HG03457 (cell line): ENCODE measurements around the gene CASR.
A peak's percentile ranks its signal among the peaks of the same experiment; 100 is the strongest.

Source experiments
- ATAC-seq: cut with Tn5 transposase; IDR thresholded peaks from one replicate; pipeline ENCODE4 v1.9.1; 2021; ENCODE audit warnings: moderate number of reproducible peaks; ENCODE audit not compliant: unreplicated experiment

Gene CASR

DNA sequence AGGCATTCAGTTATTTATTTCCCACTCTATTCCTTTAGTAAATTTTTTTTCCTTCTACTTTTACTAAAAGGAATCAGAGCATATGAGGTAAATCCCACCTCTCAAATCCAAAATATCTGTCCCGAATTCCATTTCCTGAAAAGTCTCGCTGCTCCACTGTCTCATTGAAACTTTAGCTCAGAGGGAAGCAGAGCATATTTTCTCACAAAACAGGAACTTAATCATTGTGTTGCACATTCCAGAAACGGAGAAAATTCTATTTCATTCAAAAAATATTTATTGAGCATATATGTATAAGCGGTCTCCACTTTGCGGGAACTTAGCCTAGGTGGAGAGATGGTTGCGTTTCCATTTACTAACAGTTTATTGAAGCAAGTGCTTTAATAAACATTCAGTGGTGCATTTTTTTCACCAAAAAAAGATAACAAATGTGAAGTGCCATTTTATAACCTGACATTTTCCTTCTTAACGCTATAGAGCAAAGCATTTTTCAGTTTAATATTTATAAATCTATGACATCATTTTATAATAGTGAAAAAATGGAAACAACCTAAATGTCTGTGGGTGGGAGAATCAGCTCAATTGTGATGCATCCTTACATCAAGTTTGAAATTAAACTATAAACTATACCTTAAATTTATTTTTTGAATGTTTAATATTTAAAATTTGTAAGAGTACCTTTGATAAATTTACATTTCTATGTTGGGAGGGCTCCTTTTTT lies 74.3 kb downstream of the CASR start:
- ATAC-seq: no peak

DNA sequence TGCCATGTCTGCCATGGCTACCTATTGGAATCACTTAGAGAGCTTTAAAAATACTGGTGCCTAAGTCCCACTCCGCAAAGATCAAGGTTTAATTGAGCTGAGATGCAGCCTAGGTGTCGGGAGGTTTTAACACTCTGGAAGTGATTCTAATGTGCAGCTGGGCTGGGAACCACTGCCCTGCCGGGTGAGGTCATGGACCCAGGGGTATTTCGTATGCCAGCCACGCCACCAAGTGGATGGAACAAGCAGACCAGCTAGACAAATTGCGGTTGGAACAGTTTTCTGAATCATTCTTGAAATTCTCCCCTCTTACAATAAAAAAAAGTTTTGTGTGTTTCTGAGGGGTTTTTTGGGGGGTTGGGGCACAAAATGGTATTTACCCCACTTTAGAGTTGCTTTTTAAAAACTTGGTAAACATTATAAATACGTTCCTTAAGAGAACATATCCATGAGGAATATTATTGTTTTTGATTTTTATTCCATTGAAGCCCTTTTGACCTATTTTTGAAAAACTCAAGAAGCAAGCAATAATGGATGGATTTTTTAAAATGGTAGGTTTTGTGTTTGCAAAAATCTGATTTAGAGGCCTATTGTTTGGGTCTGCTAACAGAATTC lies 75.4 kb downstream of the CASR start:
- peak; percentile 78 for ATAC-seq

DNA sequence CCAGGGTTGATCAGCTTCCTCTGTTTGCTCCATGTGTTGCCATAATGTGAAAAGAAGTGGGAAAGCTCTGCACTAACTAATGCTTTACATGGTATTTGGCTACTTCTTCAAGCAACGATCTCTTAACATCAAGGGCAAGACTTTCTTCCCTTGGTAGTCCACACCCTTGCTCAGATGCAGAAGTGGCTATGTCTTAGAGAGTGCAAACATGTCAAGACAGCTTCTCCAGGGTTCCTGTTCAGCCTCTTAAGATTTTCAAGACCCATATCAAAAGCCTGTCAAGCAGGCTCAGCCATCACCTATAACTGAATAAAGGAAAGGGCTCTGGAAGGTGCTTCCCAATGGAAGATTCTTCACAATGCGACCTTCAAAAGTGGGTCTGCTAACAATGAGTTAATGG lies 76.7 kb downstream of the CASR start:
- no peak for ATAC-seq

DNA sequence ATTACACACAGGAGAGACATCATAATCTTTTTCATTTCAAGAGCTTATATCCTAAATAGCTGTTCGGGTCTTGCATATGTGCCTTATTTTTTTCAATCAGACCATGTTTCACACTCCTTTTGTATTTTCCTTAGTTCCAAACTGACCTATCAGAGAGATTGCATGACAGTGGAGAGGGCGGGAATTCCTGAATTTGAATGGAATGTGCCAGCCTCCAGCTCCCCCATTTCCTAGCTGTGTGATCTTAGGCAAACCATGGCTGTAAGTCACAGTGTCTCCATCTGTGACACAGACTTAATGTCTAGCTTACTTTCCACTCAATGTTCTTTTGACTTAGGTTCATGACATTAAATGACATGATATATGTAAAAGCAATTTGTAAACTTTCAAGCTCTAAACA lies 79.6 kb downstream of the CASR start:
- no peak for ATAC-seq

DNA sequence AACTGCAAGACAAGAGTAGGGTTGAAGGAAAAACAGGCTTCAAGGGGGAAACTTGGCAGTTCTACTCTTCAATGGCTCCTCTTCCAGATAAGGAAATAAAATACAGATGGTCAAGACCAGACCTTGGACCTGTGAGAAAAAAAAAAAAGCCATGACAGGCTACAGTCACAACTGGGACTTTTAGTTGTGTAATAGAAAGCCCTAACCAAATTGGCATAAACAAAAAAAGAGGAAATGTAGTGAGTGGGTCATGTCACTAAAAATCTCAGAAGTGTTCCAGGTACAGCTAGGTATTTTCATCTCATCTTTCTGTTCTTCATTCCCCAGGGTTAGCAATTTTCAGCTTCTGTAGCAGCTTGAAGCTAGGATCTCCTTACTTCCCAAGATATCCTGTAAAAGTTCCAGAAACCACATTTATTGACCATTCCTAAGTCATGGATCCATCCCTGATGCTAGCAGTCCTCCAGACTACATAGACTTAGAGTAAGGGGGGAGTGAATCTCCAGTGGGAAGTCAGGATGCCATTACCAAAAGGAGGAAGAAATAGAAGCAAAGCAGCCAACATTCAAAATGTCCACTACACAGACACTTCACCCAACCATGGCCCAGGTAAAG lies 80.6 kb downstream of the CASR start:
- ATAC-seq: no peak

DNA sequence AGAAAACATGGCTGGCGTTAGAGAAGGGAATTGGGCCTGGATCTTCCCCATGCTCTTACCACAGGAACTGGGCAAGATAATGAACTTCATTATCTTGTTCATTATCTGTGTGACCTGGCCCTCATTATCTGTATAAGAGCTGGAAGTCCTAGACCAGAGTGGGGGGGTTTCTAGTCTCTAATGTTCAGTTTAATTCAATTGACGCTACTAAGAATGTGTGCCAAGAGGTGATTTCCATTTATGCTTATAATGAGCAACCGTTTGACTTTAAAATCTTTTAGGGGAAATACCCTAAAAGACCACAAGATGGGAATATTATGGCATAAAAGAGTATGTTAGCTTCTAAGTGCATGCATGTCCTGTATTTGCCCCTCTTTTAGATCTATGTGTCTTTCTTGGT lies 82.5 kb downstream of the CASR start:
- ATAC-seq: no peak

DNA sequence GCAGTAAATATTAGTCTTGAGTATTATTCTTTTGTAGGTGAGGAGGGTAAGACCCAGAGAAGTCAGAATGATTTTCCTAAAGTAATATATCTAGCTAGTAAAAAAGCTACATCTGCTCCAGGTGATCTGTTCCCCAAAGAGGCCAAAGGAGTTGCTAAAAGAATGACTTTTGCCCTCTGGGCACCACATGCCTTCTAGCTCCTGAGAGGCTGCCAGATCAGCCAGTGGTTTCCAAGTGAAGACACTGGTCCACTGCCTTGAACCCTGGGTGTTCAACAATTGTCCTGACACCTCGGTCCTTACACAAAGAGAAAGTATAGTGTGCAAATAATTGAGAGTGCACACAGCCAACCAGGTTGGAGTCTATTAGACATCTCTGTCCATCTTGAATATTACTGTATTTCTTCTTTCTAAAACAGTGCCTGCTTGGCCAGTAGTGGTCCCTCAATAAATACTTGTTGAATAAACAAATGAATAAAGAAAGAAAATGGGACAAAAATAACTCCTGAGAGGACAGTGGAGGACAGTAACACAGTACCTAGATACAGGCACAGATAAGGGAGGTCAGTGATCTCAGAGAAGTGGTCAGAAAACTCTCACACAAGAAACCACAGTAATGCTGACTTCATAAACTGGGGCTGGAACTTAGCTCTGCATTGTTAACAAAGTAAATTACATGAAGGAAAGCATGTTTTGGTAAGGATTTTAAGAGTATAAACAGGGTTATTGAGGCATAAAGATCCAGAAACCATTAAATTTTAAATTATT lies 85.0 kb downstream of the CASR start:
- ATAC-seq: no peak

DNA sequence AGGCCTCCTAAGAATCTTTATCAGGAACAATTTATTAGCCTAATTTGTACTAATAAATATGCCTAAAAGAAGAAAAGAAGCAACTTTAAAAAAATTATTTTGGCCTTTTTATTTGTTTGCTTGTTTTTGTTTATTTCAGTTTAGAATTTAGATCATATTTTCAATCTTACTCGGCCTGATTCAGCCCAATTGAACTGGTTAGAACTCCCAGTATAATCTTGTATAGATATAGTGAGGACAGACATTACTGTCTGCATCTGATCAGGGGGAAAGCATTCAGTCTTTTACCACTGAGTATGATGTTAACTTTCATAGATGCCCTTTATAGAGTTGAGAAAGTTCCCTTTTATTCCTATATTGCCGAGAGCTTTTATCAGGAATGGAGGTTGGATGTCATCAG lies 85.6 kb downstream of the CASR start:
- no peak for ATAC-seq

DNA sequence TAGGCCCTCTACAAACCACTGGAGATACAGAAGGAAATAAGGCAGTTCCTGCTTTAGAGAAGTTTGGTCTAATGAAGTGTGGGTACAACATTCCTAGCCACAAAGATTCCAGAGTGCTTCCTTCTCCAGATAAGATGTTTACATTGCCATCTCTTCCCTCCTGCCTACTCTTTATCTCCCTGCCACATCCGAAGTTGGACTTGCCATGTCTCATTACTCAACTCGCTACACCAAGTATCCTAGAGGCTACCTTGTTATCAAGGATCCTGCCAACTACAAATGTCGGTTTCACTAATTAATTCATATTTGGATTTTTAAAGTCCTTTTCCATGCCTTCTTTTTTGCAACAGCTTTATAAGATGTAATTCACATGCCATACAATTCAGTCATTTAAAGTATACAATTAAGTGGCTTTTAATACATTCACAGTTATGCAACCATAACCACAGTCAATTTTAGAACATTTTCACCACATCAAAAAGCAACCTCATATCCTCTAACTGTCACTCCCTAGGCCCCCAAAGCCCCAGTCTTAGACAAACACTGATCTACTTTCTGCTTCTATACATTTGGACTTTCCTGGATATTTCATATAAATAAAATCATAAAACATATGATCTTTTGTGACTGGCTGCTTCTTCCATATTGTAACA lies 87.9 kb downstream of the CASR start:
- no peak for ATAC-seq

DNA sequence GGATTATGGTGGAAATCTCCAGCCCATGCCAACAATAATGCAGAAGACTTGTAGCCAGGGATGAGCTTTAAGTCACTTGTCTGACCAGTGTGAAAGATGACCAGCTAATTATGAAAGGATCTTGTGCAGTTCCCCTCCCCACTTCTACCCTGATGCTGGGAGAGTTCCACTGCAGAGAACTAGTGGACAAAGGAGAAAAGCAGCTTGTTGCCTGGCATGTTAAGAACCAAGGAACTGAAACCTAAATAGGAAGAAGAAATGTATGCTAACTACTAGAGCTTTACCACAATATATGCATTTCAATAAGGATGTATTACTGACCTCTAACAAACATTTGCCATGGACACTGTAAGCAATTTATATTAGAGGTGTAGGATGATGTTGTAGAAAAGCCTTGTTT lies 89.4 kb downstream of the CASR start:
- no peak for ATAC-seq

DNA sequence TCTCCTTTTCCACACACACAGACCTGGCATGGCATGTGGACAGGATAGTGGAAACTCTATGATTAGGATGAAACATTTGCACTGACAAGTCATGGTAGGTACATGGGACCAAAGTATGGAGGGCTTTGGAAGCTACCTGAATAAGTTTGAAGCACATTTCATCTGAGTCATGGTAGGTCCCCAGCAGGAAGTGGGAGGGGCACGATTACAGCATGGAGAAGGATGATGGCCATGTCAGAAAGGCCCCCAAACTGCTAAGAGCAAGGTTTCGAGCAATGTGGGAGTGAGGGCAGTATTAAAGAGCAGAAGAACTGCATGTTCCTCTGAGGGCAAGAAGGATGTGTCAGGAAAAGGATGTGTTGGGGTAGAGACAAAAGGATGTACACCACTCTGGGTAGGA lies 90.0 kb downstream of the CASR start:
- ATAC-seq: no peak

DNA sequence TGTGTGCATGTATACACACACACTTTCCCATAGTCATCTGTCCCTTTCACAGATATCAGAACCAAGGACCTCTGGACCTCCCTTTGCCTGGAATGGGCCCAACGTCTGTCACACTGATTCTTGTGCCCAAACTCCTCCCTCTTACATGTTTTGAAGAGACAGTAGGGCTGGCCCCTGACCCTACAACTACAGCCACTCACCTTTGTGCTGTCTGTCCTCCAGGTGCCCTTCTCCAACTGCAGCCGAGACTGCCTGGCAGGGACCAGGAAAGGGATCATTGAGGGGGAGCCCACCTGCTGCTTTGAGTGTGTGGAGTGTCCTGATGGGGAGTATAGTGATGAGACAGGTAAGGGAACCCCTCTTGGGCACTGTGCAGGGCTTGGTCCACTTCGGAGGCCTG lies 98.4 kb downstream of the CASR start:
- no peak for ATAC-seq

DNA sequence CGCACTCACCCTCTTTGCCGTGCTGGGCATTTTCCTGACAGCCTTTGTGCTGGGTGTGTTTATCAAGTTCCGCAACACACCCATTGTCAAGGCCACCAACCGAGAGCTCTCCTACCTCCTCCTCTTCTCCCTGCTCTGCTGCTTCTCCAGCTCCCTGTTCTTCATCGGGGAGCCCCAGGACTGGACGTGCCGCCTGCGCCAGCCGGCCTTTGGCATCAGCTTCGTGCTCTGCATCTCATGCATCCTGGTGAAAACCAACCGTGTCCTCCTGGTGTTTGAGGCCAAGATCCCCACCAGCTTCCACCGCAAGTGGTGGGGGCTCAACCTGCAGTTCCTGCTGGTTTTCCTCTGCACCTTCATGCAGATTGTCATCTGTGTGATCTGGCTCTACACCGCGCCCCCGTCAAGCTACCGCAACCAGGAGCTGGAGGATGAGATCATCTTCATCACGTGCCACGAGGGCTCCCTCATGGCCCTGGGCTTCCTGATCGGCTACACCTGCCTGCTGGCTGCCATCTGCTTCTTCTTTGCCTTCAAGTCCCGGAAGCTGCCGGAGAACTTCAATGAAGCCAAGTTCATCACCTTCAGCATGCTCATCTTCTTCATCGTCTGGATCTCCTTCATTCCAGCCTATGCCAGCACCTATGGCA lies 100.5 kb downstream of the CASR start:
- no peak for ATAC-seq

DNA sequence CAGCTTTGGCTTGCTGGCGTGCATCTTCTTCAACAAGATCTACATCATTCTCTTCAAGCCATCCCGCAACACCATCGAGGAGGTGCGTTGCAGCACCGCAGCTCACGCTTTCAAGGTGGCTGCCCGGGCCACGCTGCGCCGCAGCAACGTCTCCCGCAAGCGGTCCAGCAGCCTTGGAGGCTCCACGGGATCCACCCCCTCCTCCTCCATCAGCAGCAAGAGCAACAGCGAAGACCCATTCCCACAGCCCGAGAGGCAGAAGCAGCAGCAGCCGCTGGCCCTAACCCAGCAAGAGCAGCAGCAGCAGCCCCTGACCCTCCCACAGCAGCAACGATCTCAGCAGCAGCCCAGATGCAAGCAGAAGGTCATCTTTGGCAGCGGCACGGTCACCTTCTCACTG lies 101.0 kb downstream of the CASR start:
- no peak for ATAC-seq

DNA sequence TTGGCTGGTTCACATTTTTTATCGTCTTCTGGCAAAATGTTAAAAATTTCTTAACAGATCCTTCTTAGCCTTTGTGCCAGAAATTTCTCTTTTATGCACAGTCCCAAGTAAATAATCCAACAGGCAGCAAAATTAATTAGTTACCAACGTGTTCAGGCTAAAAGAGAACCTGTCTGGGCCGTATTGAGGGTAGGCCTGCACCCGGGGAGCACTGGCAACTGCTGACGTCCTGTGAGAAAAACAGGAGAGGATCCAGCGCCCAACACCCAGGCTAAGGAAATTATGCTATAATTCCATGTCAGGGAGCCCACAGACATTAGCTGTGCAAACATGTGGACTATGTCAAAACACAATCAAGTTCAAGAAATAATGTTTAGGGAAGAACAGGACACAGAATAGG lies 110.9 kb downstream of the CASR start:
- no peak for ATAC-seq

DNA sequence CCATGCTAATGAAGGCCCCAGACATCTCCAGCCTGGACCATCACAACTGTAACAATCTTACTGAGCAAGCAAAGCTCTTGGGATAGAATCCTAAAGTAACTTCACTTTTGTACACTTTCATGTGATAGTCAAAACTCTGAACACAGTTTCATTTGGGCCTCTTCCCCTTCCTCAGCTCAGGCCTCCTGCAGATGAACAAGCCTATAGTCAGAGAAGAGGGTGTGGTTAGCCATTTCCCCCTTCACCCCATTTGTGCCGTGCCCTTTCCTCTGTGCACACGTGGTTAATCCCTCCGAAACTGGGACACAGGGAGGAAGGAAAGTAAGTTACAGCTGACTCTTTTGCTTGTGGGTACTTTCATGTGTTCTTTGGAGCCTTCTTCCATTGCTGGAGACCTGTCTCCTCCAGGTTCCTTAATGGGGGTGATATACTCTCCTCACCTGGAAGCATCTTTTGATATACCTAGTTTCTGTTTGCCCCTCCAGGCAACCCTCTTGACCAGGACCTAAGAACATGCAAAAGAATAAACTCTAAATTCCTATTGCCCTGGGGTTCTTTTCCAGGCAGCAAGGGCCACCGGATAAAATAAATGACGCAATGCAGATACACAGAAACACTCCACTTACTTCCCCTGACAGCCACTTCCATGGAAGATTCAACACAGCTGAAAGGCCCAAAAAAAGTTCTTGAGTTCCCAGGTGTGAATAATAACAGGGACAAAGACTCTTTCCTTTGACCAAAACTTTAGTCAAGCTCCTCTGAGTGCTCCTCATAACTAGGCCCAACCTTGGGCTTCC lies 112.0 kb downstream of the CASR start:
- ATAC-seq: no peak

DNA sequence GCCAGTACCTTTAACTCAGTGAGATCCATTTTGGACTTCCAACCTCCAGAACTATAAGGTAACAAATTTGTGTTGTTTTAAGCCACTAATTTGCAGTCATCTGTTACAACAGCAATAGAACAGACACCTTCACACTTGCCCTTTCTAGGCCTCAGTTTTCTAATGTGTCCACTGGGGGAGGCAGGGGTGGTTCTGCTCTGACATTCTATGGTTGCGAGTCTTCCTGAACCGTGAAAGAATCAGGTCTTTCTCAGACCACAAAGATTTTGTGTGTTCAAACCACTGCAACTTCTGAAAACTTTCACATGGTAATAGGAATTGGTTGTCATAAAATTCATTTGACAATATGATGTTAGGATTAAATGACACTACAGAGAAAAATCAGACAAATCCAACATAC lies 114.8 kb downstream of the CASR start:
- peak; percentile 69 for ATAC-seq

DNA sequence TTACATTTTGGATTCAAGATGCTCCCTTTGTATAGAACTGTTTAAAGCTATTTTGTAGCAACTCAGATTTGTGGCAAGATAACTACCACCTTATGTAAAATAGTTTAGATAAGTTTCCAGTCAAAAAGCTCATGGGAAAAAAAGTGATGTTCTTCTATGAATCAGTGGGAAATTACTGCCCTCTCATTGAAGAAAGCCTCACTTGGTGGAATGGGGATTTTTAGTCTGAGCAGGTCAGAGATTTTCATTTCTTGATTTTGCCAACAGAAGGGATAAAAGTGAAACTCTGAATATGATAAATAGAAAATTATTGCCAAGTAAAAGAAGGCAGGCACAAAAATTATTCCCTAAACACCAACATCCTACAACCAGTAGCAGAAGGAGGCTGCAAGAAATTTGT lies 115.7 kb downstream of the CASR start:
- no peak for ATAC-seq

DNA sequence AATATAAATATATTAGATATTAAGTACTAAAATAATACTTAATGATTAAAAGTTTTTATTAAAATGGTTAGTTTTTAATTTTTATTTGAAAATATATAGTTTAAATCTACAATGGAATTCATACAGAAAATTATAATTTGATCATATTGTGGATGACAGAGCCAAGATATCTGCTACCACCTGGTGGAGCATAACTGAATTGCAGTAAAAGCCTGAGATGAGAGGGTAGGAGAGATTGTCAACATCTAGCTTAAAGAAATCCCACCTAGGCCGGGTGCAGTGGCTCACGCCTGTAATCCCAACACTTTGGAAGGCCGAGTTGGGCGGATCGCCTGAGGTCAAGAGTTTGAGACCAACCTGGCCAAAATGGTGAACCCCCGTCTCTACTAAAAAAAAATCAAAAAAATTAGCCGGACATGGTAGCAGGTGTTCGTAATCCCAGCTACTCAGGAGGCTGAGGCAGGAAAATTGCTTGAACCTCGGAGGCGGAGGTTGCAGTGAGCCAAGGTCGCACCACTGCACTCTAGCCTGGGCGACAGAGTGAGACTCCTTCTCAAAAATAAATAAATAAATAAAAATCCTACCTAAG lies 116.5 kb downstream of the CASR start:
- no peak for ATAC-seq

DNA sequence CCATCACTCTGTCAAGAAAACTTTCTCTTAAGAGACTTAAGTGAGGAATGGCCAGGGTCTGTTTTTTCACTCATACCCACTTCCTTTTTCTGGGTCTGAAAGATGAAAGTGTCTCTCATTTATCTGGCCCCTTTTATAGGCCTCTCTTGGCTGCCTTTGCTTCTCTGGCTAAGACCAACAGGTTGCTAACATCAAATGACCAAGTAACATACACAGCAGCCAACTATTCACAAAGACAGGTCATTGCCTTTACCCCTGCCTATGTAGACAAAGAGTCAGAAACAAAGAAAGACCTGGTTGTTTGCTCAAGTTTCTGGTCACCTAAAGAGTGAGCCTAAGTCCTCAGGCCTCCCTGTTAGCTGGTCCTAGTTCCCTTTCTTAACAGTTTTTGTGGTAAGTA lies 117.6 kb downstream of the CASR start:
- ATAC-seq: no peak
